HG02678 (cell line): ENCODE results near the gene MAP2K5.

ENCODE experiments used
- ATAC-seq: cut with Tn5 transposase; IDR thresholded peaks from one replicate; pipeline ENCODE4 v1.9.1; 2021; ENCODE audit warnings: mild to moderate bottlenecking, moderate library complexity; ENCODE audit not compliant: unreplicated experiment

MAP2K5 gene

DNA sequence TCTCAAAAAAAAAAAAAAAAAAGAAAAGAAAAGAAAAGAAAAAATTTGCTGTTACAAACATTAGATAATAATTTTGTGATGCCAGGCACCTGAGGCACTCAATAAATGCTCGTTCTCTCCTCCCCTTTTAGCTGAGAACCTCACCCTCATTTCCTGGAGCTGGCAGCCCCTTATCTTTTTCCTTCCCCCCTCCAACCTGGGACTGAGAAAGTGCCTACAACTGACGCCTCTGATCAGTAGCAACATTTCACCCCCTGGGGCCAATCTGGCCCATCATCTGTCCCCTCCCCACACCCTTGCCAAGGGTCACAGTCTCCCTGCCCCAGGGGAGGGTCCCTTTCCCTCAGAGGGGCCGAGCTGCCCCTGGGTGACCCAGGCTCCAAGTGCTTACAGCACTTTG is 309.9 kb downstream of the MAP2K5 start:
- no peak for ATAC-seq

DNA sequence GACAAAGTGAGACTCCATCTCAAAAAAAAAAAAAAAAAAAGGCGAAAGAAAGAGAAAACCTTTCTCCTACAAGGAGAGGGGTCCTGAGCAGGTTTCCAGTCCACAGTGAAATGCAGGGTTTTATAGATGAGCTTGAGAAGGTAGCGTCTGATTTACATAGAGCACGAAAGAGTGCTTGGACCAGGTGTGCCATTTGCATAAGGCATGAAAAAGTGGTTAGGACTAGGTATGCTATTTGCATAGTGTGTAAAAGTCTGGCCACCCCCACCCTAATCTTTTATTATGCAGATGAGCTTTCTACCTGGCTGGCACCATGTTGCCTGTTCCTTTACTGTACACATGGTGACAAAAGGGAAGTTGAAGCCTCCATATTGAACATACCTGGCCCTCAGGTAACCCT is 311.0 kb downstream of the MAP2K5 start:
- ATAC-seq: no peak

DNA sequence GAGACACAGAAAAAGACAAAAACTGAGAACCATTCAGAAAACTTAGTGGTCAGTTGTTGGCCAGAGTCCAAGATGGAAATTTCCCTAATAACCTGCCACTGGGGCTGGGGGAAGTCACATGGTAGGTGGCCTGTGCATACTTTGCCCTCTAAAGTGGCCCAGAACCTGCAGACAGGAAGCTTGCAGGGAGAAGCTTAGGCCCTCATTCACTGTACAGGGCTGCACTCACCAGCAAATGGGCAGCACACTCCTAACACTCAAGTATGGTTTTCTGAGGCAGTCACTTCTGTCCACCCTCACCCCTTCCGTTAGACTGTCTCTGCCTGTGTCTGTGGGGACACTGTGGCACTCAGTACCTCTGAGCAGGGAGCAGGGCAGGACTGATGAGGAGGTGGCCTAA is 311.9 kb downstream of the MAP2K5 start:
- ATAC-seq: no peak

GRCh38 chr15:67855842-67856241 is 313.3 kb downstream of the MAP2K5 start:
- ATAC-seq: no peak
